GM15510 (cell line): Measurements from ENCODE around the gene TCF4.

Experiments used
- POLR2A ChIP-seq: IDR thresholded peaks from 3 replicates; pipeline ENCODE4 v1.6.1; 2011; ENCODE audit warnings: borderline replicate concordance; ENCODE audit not compliant: insufficient read length; ENCODE audit errors: extremely low read depth

The TCF4 gene

GRCh38 chr18:55346387-55346786 is 241.6 kb downstream of the TCF4 start:
- TF ChIP-seq POLR2A, result no peak

- TF ChIP-seq POLR2A, result no peak
Observed at GRCh38 chr18:55345103-55345950, 242.7 kb downstream of the TCF4 start.

GRCh38 chr18:55343396-55344073 is 244.5 kb downstream of the TCF4 start:
- no peak for TF ChIP-seq POLR2A

GRCh38 chr18:55340998-55341397 is 247.0 kb downstream of the TCF4 start:
- TF ChIP-seq POLR2A, result no peak

GRCh38 chr18:55339990-55340389 is 248.0 kb downstream of the TCF4 start:
- TF ChIP-seq POLR2A, result no peak

- TF ChIP-seq POLR2A, result no peak
Observed at GRCh38 chr18:55338978-55339650, 248.9 kb downstream of the TCF4 start.

- no peak for TF ChIP-seq POLR2A
Observed at GRCh38 chr18:55337908-55338521, 250.0 kb downstream of the TCF4 start.

GRCh38 chr18:55337138-55337537 is 250.9 kb downstream of the TCF4 start:
- no peak for TF ChIP-seq POLR2A

GRCh38 chr18:55336438-55337100 is 251.4 kb downstream of the TCF4 start:
- TF ChIP-seq POLR2A, result no peak

- no peak for TF ChIP-seq POLR2A
Observed at GRCh38 chr18:55334875-55335274, 253.1 kb downstream of the TCF4 start.

GRCh38 chr18:55331301-55331700 is 256.7 kb downstream of the TCF4 start:
- TF ChIP-seq POLR2A, result no peak

GRCh38 chr18:55328301-55328700 is 259.7 kb downstream of the TCF4 start:
- no peak for TF ChIP-seq POLR2A

GRCh38 chr18:55327454-55327853 is 260.5 kb downstream of the TCF4 start:
- no peak for TF ChIP-seq POLR2A

- TF ChIP-seq POLR2A, result no peak
Observed at GRCh38 chr18:55326134-55326533, 261.9 kb downstream of the TCF4 start.
